Measurements from ENCODE around the gene AIPL1. TPM values are rescaled to one million over a fixed set of nuclear protein-coding genes. Genes with fewer than 3 reads are reported as not detected.

Gene AIPL1
- total and polyA plus RNA-seq, 2 of the 13 experiments (the other 11 are each of a cell fraction or from before 2014, with no cell fraction given): not detected

- TF ChIP-seq NR2F1 (CRISPR knock-in tag; IDR thresholded peaks at IDR 0.05) (no peak), HOXA3 (CRISPR knock-in tag; IDR thresholded peaks at IDR 0.05) (peak; percentile 74), DNMT3B (CRISPR knock-in tag; conservative IDR thresholded peaks at IDR 0.05) (no peak), ZSCAN30 (CRISPR knock-in tag; IDR thresholded peaks at IDR 0.05) (no peak), ZNF441 (CRISPR knock-in tag; IDR thresholded peaks at IDR 0.05; ENCODE audit: borderline replicate concordance) (peak; percentile 63; the same call in 1 of the 2 replicates), SP140L (CRISPR knock-in tag; IDR thresholded peaks at IDR 0.05; ENCODE audit: borderline replicate concordance) (no peak), ATF7-NPFF (CRISPR knock-in tag; IDR thresholded peaks at IDR 0.05; ENCODE audit: low read depth) (peak; percentile 96), ZNF136 (CRISPR knock-in tag; IDR thresholded peaks at IDR 0.05; ENCODE audit: low read depth) (0 out of 2 replicates have a peak, but pooled peaks have one; percentile 84), HDAC6 (IDR thresholded peaks at IDR 0.05; ENCODE audit: low read depth, low read length) (no peak), ZNF660 (CRISPR knock-in tag; IDR thresholded peaks at IDR 0.05; ENCODE audit: borderline replicate concordance, low read depth) (no peak), THAP9 (CRISPR knock-in tag; IDR thresholded peaks at IDR 0.05; ENCODE audit: borderline replicate concordance) (peak; percentile 52; the same call in 1 of the 2 replicates), ZNF143 (CRISPR knock-in tag; IDR thresholded peaks at IDR 0.05) (peak; percentile 58; the same call in 1 of the 2 replicates), EED (CRISPR knock-in tag; IDR thresholded peaks at IDR 0.05) (0 out of 2 replicates have a peak, but pooled peaks have one; percentile 58), NPAS2 (CRISPR knock-in tag; IDR thresholded peaks at IDR 0.05; ENCODE audit: borderline replicate concordance) (no peak), PHF8 (CRISPR knock-in tag; IDR thresholded peaks at IDR 0.05) (peak; percentile 75), JUNB (CRISPR knock-in tag; IDR thresholded peaks at IDR 0.05; ENCODE audit: borderline replicate concordance) (0 out of 2 replicates have a peak, but pooled peaks have one; percentile 11), ARNT2 (CRISPR knock-in tag; IDR thresholded peaks at IDR 0.05; ENCODE audit: low read depth) (peak; percentile 97)
- TF ChIP-seq, protein P1, sequence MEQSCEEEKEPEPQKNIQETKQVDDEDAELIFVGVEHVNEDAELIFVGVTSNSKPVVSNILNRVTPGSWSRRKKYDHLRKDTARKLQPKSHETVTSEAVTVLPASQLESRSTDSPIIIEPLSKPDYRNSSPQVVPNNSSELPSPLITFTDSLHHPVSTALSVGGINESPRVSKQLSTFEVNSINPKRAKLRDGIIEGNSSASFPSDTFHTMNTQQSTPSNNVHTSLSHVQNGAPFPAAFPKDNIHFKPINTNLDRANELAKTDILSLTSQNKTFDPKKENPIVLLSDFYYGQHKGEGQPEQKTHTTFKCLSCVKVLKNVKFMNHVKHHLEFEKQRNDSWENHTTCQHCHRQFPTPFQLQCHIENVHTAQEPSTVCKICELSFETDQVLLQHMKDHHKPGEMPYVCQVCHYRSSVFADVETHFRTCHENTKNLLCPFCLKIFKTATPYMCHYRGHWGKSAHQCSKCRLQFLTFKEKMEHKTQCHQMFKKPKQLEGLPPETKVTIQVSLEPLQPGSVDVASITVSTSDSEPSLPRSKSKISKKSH (CRISPR knock-in tag; IDR thresholded peaks at IDR 0.05; ENCODE audit: borderline replicate concordance): peak; percentile 71
- TF ChIP-seq, protein P2, sequence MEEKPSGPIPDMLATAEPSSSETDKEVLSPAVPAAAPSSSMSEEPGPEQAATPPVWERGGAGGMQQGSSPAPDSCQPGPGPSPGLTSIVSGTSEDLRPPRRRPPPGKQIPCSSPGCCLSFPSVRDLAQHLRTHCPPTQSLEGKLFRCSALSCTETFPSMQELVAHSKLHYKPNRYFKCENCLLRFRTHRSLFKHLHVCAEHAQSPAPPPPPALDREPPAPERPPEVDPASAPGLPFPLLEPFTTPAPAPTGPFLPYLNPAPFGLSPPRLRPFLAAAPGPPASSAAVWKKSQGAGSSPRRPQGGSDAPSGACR (CRISPR knock-in tag; IDR thresholded peaks at IDR 0.05): no peak
- TF ChIP-seq, protein P3, sequence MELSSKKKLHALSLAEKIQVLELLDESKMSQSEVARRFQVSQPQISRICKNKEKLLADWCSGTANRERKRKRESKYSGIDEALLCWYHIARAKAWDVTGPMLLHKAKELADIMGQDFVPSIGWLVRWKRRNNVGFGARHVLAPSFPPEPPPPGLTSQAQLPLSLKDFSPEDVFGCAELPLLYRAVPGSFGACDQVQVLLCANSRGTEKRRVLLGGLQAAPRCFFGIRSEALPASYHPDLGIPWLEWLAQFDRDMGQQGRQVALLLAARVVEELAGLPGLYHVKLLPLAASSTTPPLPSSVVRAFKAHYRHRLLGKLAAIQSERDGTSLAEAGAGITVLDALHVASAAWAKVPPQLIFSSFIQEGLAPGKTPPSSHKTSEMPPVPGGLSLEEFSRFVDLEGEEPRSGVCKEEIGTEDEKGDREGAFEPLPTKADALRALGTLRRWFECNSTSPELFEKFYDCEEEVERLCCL (CRISPR knock-in tag; IDR thresholded peaks at IDR 0.05; ENCODE audit: borderline replicate concordance): no peak
These were observed 9.0 kb upstream of the AIPL1 start, which contains the start of gene PIMREG (continued) for GRCh38 chr17:6443692-6444570.
